GM23338 (cell line): Measurements from ENCODE around the gene UGT1A4. TPM values are rescaled to one million over a fixed set of nuclear protein-coding genes. Genes with fewer than 3 reads are reported as not detected.

Experiments used
- ATAC-seq: fragments of 200-7000 bp; cut with Tn5 transposase; 3 replicates; pipeline ENCODE4 v1.9.1; 2020
- DNase-seq: peaks from one replicate; pipeline ENCODE4 v3.0.0-alpha.2; 2015; ENCODE audit warnings: low spot score
- H2AFZ ChIP-seq: fragments of 200-600 bp; sonication (generic); 2 replicates; pipeline ENCODE4 v1.8.0; 2016; ENCODE audit warnings: antibody characterized with exemption, mild to moderate bottlenecking, moderate library complexity
- H3F3A ChIP-seq: fragments of 200-600 bp; sonication (generic); replicated peaks from 2 replicates; pipeline ENCODE4 v1.8.0; 2017; ENCODE audit warnings: antibody characterized with exemption, mixed run types, low read depth
- H3K27ac ChIP-seq: fragments of 200-600 bp; sonication (generic); 2 replicates; pipeline ENCODE4 v1.6.1; 2016; ENCODE audit warnings: low read depth
- H3K27me3 ChIP-seq: fragments of 200-600 bp; sonication (generic); 2 replicates; pipeline ENCODE4 v1.8.0; 2016; ENCODE audit warnings: mild to moderate bottlenecking, mixed run types, moderate library complexity; ENCODE audit not compliant: insufficient read depth
- H3K36me3 ChIP-seq: fragments of 200-600 bp; sonication (generic); 2 replicates; pipeline ENCODE4 v1.8.0; 2016; ENCODE audit warnings: mild to moderate bottlenecking; ENCODE audit not compliant: insufficient read depth
- H3K4me1 ChIP-seq: fragments of 200-600 bp; sonication (generic); 2 replicates; pipeline ENCODE4 v1.8.0; 2016; ENCODE audit warnings: mild to moderate bottlenecking, moderate library complexity; ENCODE audit not compliant: insufficient read depth
- H3K4me2 ChIP-seq: fragments of 200-600 bp; sonication (generic); 2 replicates; pipeline ENCODE4 v1.7.1; 2017; ENCODE audit warnings: mixed run types
- H3K4me3 ChIP-seq: fragments of 200-600 bp; sonication (generic); 2 replicates; pipeline ENCODE4 v1.6.1; 2016; ENCODE audit warnings: mixed run types
- H3K79me2 ChIP-seq: fragments of 200-600 bp; sonication (generic); replicated peaks from 2 replicates; pipeline ENCODE4 v1.8.0; 2017; ENCODE audit warnings: mild to moderate bottlenecking; ENCODE audit not compliant: insufficient read depth
- H3K9me2 ChIP-seq: fragments of 200-600 bp; sonication (generic); 2 replicates; pipeline ENCODE4 v1.8.0; 2017; ENCODE audit not compliant: insufficient read depth
- H4K20me1 ChIP-seq: fragments of 200-600 bp; sonication (generic); replicated peaks from 2 replicates; pipeline ENCODE4 v1.8.0; 2017; ENCODE audit warnings: mild to moderate bottlenecking; ENCODE audit not compliant: insufficient read depth
- H3K27ac Mint-ChIP-seq: 2 replicates; pipeline ENCODE4 v1.8.0; 2020; ENCODE audit warnings: inconsistent platforms, mild to moderate bottlenecking, moderate library complexity, mixed read lengths
- H3K27me3 Mint-ChIP-seq: 3 replicates; pipeline ENCODE4 v1.8.0; 2022; ENCODE audit warnings: low read depth, mild to moderate bottlenecking, moderate library complexity, mixed read lengths, inconsistent platforms; ENCODE audit not compliant: insufficient read depth, poor library complexity
- H3K36me3 Mint-ChIP-seq: 3 replicates; pipeline ENCODE4 v1.8.0; 2021; ENCODE audit warnings: low read depth, mild to moderate bottlenecking, inconsistent platforms, moderate library complexity, mixed read lengths
- H3K4me1 Mint-ChIP-seq: 3 replicates; pipeline ENCODE4 v1.8.0; 2020; ENCODE audit warnings: mild to moderate bottlenecking, inconsistent platforms, mixed read lengths
- H3K4me3 Mint-ChIP-seq: 3 replicates; pipeline ENCODE4 v1.8.0; 2021; ENCODE audit warnings: moderate library complexity, mild to moderate bottlenecking, inconsistent platforms, mixed read lengths
- H3K9me3 Mint-ChIP-seq: 3 replicates; pipeline ENCODE4 v1.8.0; 2020; ENCODE audit warnings: moderate library complexity, mild to moderate bottlenecking, inconsistent platforms, mixed read lengths
- CREB1 ChIP-seq: fragments of 250-450 bp; sonication (Bioruptor Pico); IDR thresholded peaks from 2 replicates; pipeline ENCODE4 v1.5.0; 2020; ENCODE audit warnings: low read depth, mild to moderate bottlenecking, moderate library complexity
- CTCF ChIP-seq, 2 experiments: fragments of 200-600 bp in 1 of 2; sonication (generic) in 1 of 2; conservative IDR thresholded peaks; 2 replicates each; pipeline versions ENCODE4 v1.5.1 to v1.6.1; 2016 to 2017; ENCODE audit warnings: antibody characterized with exemption in 2 of 2, low read depth in 2 of 2, mild to moderate bottlenecking in 2 of 2, moderate library complexity in 1 of 2
- ETS1 ChIP-seq: IDR thresholded peaks from 2 replicates; pipeline ENCODE4 v1.6.1; 2016; ENCODE audit warnings: antibody characterized with exemption
- EZH2 ChIP-seq: fragments of 200-600 bp; sonication (generic); IDR thresholded peaks from one replicate; pipeline ENCODE4 v1.8.0; 2017; ENCODE audit warnings: antibody characterized with exemption, mild to moderate bottlenecking, low read depth; ENCODE audit not compliant: unreplicated experiment
- EZH2phosphoT487 ChIP-seq: fragments of 200-600 bp; sonication (generic); IDR thresholded peaks from one replicate; pipeline ENCODE4 v1.8.1; 2018; ENCODE audit warnings: antibody characterized with exemption; ENCODE audit not compliant: unreplicated experiment
- NANOG ChIP-seq: IDR thresholded peaks from 2 replicates; pipeline ENCODE4 v1.6.1; 2016; ENCODE audit warnings: antibody characterized with exemption, borderline replicate concordance
- POLR2AphosphoS5 ChIP-seq: IDR thresholded peaks from 2 replicates; pipeline ENCODE4 v1.6.1; 2016; ENCODE audit warnings: antibody characterized with exemption, low read depth
- REST ChIP-seq: IDR thresholded peaks from one replicate; pipeline ENCODE4 v1.6.1; 2018; ENCODE audit warnings: antibody characterized with exemption; ENCODE audit not compliant: unreplicated experiment
- STAT1 ChIP-seq: IDR thresholded peaks from one replicate; pipeline ENCODE4 v1.6.1; 2016; ENCODE audit warnings: antibody characterized with exemption; ENCODE audit not compliant: unreplicated experiment
- ZNF114 ChIP-seq: fragments of 250-450 bp; sonication (Bioruptor Pico); IDR thresholded peaks from 2 replicates; pipeline ENCODE4 v1.5.0; 2020; ENCODE audit warnings: mild to moderate bottlenecking, moderate library complexity
- polyA plus RNA-seq: library from polyadenylated mRNA; unstranded; fragments of >200 nt; fragmentation: Nextera tagmentation; extraction: Ambion mirVana; gene quantifications from 2 replicates; pipeline ENCODE4 v1.2.1, GENCODE V29; 2016
- total RNA-seq: library from RNA; depleted of rRNA; stranded (reverse); fragments of >200 nt; shearing (Covaris generic); gene quantifications from 2 replicates; pipeline ENCODE4 v1.2.3, GENCODE V29; 2014

The UGT1A4 gene
- total and polyA plus RNA-seq, 2 experiments from 2014 or later, result not detected

GRCh38 chr2:233816334-233816733 lies 97.8 kb downstream of the UGT1A4 start:
- peaks cover 6% of the 10 kb centered on the region for H3K9me2 ChIP-seq
- H2AFZ ChIP-seq, result no peak overlapping the region
- no peak overlapping the region for H3K27ac ChIP-seq
- no peaks in the 10 kb centered on the region; the same call in 2 of the 3 replicates for H3K4me1 Mint-ChIP-seq
- H3K27me3 ChIP-seq, result no peaks in the 10 kb centered on the region
- H3K4me1 ChIP-seq, result no peaks in the 10 kb centered on the region
- no peak overlapping the region for H3K27ac Mint-ChIP-seq
- no peak overlapping the region for H3K4me3 ChIP-seq
- H3K4me3 Mint-ChIP-seq, result no peak overlapping the region
- no peaks in the 10 kb centered on the region for H3K36me3 Mint-ChIP-seq
- no peaks in the 10 kb centered on the region for H3K79me2 ChIP-seq
- H3K4me2 ChIP-seq, result no peak overlapping the region
- H3K36me3 ChIP-seq, result no peaks in the 10 kb centered on the region
- H4K20me1 ChIP-seq, result no peaks in the 10 kb centered on the region
- TF ChIP-seq POLR2AphosphoS5, result no peak
- no peak for TF ChIP-seq STAT1
- no peak for TF ChIP-seq CREB1 (CRISPR knock-in tag)
- no peaks in the 10 kb centered on the region for H3K9me3 Mint-ChIP-seq
- DNase-seq, result no peak
- ATAC-seq, result no peak
- no peaks in the 10 kb centered on the region for H3F3A ChIP-seq
- H3K27me3 Mint-ChIP-seq, result peaks cover 12% of the 10 kb centered on the region

GRCh38 chr2:233816771-233817170 lies 98.2 kb downstream of the UGT1A4 start:
- Mint-ChIP-seq H3K36me3 (no peaks in the 10 kb centered on the region), H3K4me1 (no peaks in the 10 kb centered on the region; the same call in 2 of the 3 replicates), H3K27ac (no peak overlapping the region), H3K9me3 (no peaks in the 10 kb centered on the region), H3K4me3 (no peak overlapping the region), H3K27me3 (peaks cover 11% of the 10 kb centered on the region)
- no peaks in the 10 kb centered on the region for H3K27me3 ChIP-seq
- H3K4me2 ChIP-seq, result no peak overlapping the region
- H3K36me3 ChIP-seq, result no peaks in the 10 kb centered on the region
- no peak overlapping the region for H3K27ac ChIP-seq
- no peaks in the 10 kb centered on the region for H4K20me1 ChIP-seq
- H3K4me1 ChIP-seq, result no peaks in the 10 kb centered on the region
- H3K4me3 ChIP-seq, result no peak overlapping the region
- ATAC-seq, result no peak
- H3K9me2 ChIP-seq, result peaks cover 6% of the 10 kb centered on the region
- no peaks in the 10 kb centered on the region for H3F3A ChIP-seq
- DNase-seq, result no peak
- no peak overlapping the region for H2AFZ ChIP-seq
- H3K79me2 ChIP-seq, result no peaks in the 10 kb centered on the region
- TF ChIP-seq STAT1 (no peak), REST (no peak), POLR2AphosphoS5 (no peak), CTCF (conservative IDR thresholded peaks at IDR 0.05; ENCODE audit: low read depth in 2 of 2) (no peak), NANOG (no peak), ETS1 (no peak), EZH2 (no peak), ZNF114 (CRISPR knock-in tag) (no peak), EZH2phosphoT487 (no peak)
